Measurements from ENCODE around the gene POLR1E.

- TF ChIP-seq CTCF (IDR thresholded peaks at IDR 0.05; ENCODE audit: extremely low read depth in 1 of 2, insufficient read depth in 1 of 2, low read depth in 1 of 2, low read length in 2 of 2) = no peak
- no peak for TF ChIP-seq MYC (IDR thresholded peaks at IDR 0.05; ENCODE audit: low read depth, low read length)
- no peak for TF ChIP-seq FOS (IDR thresholded peaks at IDR 0.05; ENCODE audit: borderline replicate concordance, insufficient read depth, low read length)
- no peak for TF ChIP-seq POLR2A (IDR thresholded peaks at IDR 0.05; ENCODE audit: low read depth, low read length)
- TF ChIP-seq EZH2 (IDR thresholded peaks at IDR 0.05; ENCODE audit: borderline replicate concordance, low read depth, low read length, severe bottlenecking) = no peak
- no peak for TF ChIP-seq GATA2 (IDR thresholded peaks at IDR 0.05; ENCODE audit: insufficient read depth, insufficient read length, low read depth, low read length)
- TF ChIP-seq POLR2AphosphoS5 (IDR thresholded peaks at IDR 0.05; ENCODE audit: insufficient read depth, low read depth, low read length) = no peak
- no peak for TF ChIP-seq MAX (IDR thresholded peaks at IDR 0.05; ENCODE audit: insufficient read depth, insufficient read length)
- no peak for TF ChIP-seq JUN (IDR thresholded peaks at IDR 0.05; ENCODE audit: borderline replicate concordance, insufficient read depth, insufficient read length, low read depth)
Observed at GRCh38 chr9:37507566-37508134, 21.9 kb downstream of the POLR1E start.
